ENCODE results near the gene MRPS12. TPM values are rescaled to one million over a fixed set of nuclear protein-coding genes. Genes with fewer than 3 reads are reported as not detected.
A peak's percentile ranks its signal among the peaks of the same experiment; 100 is the strongest.

Gene MRPS12
- total RNA-seq, 1 experiment from 2014 or later: 84.8 TPM

DNA sequence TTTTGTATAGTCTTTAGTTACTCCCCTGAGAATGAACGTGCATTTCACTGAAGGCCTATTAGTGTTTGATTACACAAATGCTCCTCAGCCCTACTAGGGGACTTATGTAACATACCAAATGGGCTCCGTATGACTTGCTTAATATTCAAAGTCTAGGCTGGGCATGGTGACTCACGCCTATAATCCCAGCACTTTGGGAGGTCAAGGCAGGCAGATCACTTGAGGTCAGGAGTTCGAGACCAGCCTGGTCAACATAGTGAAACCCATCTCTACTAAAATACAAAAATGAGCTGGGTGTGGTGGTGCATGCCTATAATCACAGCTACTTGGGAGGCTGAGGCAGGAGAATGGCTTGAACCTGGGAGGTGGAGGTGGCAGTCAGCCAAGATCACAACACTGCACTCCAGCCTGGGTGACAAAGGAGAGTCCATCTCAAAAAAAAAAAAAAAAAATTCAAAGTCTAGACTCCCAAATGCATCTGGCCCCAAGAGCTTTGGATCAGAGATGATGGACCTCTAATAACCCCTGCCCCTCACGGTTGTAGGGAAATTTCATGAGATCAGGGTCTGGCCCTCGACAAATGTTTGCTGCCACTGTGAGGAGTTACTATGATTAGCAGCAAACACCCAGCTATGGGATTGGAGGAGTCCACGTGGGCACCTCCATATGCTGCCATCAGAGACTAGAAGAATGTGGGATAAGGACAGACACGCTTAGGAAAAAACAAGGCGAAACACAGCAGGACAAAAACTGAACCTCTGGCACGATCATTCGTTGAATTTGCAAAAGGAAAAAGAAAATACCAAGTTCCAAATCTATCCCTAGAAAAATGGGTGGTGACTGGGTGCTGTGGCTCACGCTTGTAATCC lies 40.2 kb downstream of the MRPS12 start:
- ChIA-PET POLR2A (ENCODE audit: unreplicated experiment) (interaction anchor here (0.6 kb wide), 1 partner anchor 419 kb away, joined by 7 read pairs; no protein-coding TSS in a partner anchor), CTCF (interaction anchor here (0.6 to 0.7 kb wide), 2 partner anchors 24 to 439 kb away, joined by 3 to 4 read pairs; no protein-coding TSS in a partner anchor)
- no peaks in the 10 kb centered on the region for H3K9me3 ChIP-seq (ENCODE audit: insufficient read depth, low read depth)
- H3K79me2 ChIP-seq (ENCODE audit: low read depth): no peaks in the 10 kb centered on the region
- 0 out of 2 replicates have a peak, but pooled peaks cover 5% of the 10 kb centered on the region for H3K27me3 ChIP-seq (ENCODE audit: insufficient read depth, low read depth)
- no peaks in the 10 kb centered on the region; the same call in 1 of the 2 replicates for H4K20me1 ChIP-seq (ENCODE audit: insufficient read depth)
- H3K36me3 ChIP-seq (ENCODE audit: low read depth): no peaks in the 10 kb centered on the region
- H2AFZ ChIP-seq: no peak overlapping the region
- H3K9me2 ChIP-seq (ENCODE audit: insufficient read depth): no peaks in the 10 kb centered on the region
- H3K4me2 ChIP-seq: no peak overlapping the region
- H3K4me1 ChIP-seq (replicated peaks; ENCODE audit: insufficient read depth): no peaks in the 10 kb centered on the region
- intact Hi-C loops (cut with micrococcal nuclease; ENCODE audit: unreplicated experiment): no loop called here
- peaks cover 24% of the 10 kb centered on the region for H3F3A ChIP-seq (ENCODE audit: insufficient read depth, low read depth)
- no TSS peak for BruUV-seq (replicated peaks)
- TF ChIP-seq, protein P1, sequence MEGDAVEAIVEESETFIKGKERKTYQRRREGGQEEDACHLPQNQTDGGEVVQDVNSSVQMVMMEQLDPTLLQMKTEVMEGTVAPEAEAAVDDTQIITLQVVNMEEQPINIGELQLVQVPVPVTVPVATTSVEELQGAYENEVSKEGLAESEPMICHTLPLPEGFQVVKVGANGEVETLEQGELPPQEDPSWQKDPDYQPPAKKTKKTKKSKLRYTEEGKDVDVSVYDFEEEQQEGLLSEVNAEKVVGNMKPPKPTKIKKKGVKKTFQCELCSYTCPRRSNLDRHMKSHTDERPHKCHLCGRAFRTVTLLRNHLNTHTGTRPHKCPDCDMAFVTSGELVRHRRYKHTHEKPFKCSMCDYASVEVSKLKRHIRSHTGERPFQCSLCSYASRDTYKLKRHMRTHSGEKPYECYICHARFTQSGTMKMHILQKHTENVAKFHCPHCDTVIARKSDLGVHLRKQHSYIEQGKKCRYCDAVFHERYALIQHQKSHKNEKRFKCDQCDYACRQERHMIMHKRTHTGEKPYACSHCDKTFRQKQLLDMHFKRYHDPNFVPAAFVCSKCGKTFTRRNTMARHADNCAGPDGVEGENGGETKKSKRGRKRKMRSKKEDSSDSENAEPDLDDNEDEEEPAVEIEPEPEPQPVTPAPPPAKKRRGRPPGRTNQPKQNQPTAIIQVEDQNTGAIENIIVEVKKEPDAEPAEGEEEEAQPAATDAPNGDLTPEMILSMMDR (conservative IDR thresholded peaks at IDR 0.05): no peak
- TF ChIP-seq EZH2 (IDR thresholded peaks at IDR 0.05; ENCODE audit: low read depth): no peak
- no peak overlapping the region for H3K27ac ChIP-seq
- H3K4me3 ChIP-seq: no peak overlapping the region
- no peak for DNase-seq

DNA sequence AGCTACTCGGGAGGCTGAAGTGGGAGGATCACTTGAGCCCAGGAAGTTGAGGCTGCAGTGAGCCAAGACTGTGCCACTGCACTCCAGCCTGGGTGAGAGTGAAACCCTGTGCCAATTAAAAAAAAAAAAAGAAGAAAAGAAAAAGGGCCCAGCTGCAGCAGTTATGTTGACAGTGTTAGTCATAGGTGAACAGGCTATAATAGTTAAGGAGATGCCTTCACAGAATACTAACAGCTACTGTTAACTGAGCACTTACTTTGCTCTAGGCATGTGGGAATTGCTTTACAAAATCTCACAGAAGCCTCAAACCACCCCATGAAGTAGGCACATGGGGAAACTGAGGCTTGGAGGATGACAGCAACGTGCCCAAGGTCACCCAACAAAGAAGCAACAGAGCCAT lies 40.9 kb downstream of the MRPS12 start:
- no peak overlapping the region for H3K4me2 ChIP-seq
- no peaks in the 10 kb centered on the region for H3K9me2 ChIP-seq (ENCODE audit: insufficient read depth)
- CTCF ChIA-PET: interaction anchor here (0.6 kb wide), 1 partner anchor 15 kb away, joined by 4 read pairs; no protein-coding TSS in a partner anchor
- TF ChIP-seq, protein P1 (conservative IDR thresholded peaks at IDR 0.05): no peak
- TF ChIP-seq EZH2 (IDR thresholded peaks at IDR 0.05; ENCODE audit: low read depth): no peak
- 0 out of 2 replicates have a peak, but pooled peaks cover 5% of the 10 kb centered on the region for H3K27me3 ChIP-seq (ENCODE audit: insufficient read depth, low read depth)
- H3F3A ChIP-seq (ENCODE audit: insufficient read depth, low read depth): peaks cover 22% of the 10 kb centered on the region
- H3K27ac ChIP-seq: no peak overlapping the region
- no peak overlapping the region for H2AFZ ChIP-seq
- no peaks in the 10 kb centered on the region; the same call in 1 of the 2 replicates for H4K20me1 ChIP-seq (ENCODE audit: insufficient read depth)
- H3K79me2 ChIP-seq (ENCODE audit: low read depth): no peaks in the 10 kb centered on the region
- POLR2A ChIA-PET (ENCODE audit: unreplicated experiment): interaction anchor here (0.6 kb wide), 1 partner anchor 420 kb away, joined by 7 read pairs; no protein-coding TSS in a partner anchor
- no peaks in the 10 kb centered on the region for H3K4me1 ChIP-seq (replicated peaks; ENCODE audit: insufficient read depth)
- intact Hi-C loops (cut with micrococcal nuclease; ENCODE audit: unreplicated experiment): no loop called here
- H3K36me3 ChIP-seq (ENCODE audit: low read depth): no peaks in the 10 kb centered on the region
- no peak for DNase-seq
- H3K4me3 ChIP-seq: no peak overlapping the region
- BruUV-seq (replicated peaks): no TSS peak
- H3K9me3 ChIP-seq (ENCODE audit: insufficient read depth, low read depth): no peaks in the 10 kb centered on the region

DNA sequence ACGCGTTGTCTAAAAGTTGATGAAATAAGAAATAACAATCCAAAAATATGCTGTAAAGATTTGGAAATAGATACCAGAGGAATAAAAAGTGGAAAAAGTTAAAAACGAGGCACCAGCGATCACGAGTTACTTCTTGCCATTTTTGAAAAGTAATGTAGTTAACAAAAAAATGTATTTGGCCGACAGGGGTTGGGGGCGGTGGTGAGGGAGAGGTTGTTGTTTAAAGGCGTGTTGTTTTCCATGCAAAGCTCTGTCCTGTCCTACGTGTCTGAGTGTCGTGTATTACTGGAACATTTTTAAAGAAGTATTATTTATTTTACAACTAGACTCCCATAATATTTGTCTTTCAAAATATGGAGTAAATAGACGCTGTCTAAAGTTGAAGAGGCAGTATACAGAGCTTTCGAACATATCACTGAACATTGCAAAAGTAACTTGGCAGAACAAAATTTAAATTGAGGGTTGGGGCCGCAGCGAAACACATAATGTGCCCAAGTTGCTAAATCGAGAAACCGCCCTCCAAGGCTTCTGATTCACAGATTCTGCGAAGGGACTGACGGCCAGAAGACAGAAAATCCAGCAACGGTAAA lies 44.0 kb downstream of the MRPS12 start:
- Histone ChIP-seq H3K79me2 (ENCODE audit: low read depth) (no peaks in the 10 kb centered on the region), H3K4me1 (replicated peaks; ENCODE audit: insufficient read depth) (no peaks in the 10 kb centered on the region), H3K9me2 (ENCODE audit: insufficient read depth) (no peaks in the 10 kb centered on the region), H4K20me1 (ENCODE audit: insufficient read depth) (no peaks in the 10 kb centered on the region), H3K4me2 (peak overlapping the region; percentile 81), H3K27me3 (ENCODE audit: insufficient read depth, low read depth) (0 out of 2 replicates have a peak, but pooled peaks cover 5% of the 10 kb centered on the region), H3K4me3 (peak overlapping the region; percentile 57; the same call in 1 of the 2 replicates), H3K27ac (no peak overlapping the region), H3K36me3 (ENCODE audit: low read depth) (no peaks in the 10 kb centered on the region), H3K9me3 (ENCODE audit: insufficient read depth, low read depth) (no peaks in the 10 kb centered on the region), H2AFZ (peak overlapping the region; percentile 70; the same call in 1 of the 2 replicates), H3F3A (ENCODE audit: insufficient read depth, low read depth) (peaks cover 17% of the 10 kb centered on the region; the same call in 1 of the 2 replicates)
- ChIA-PET CTCF (no interaction called here), POLR2A (ENCODE audit: unreplicated experiment) (no interaction called here)
- intact Hi-C loops (cut with micrococcal nuclease; ENCODE audit: unreplicated experiment): loop anchor here (5.0 kb wide), 1 partner anchor 58 kb away; the partner anchor contains the start of gene FBXO27
- no peak for DNase-seq
- TF ChIP-seq, protein P1 (conservative IDR thresholded peaks at IDR 0.05): no peak
- no peak for TF ChIP-seq EZH2 (IDR thresholded peaks at IDR 0.05; ENCODE audit: low read depth)
- BruUV-seq (replicated peaks): no TSS peak

Measured in PC-9 (cell line).